NCI-H1105 treated with DMSO at 0.1 percent for 48 hours (cell line): ENCODE data around the gene CARMIL1.
"Not testable (repeated sequence)": the region's sequence is repeated elsewhere in the genome, so short reads cannot be mapped to it uniquely, and the experiment has no call there.

Experiments used
- DNase-seq: peaks from one replicate; lab custom pipeline; 2025; lab: John Stamatoyannopoulos, UW

Gene CARMIL1

GRCh38 chr6:25370178-25371036, 91.2 kb downstream of the CARMIL1 start:
- DNase-seq: no peak

- no peak for DNase-seq
Observed at GRCh38 chr6:25371037-25371347, 91.8 kb downstream of the CARMIL1 start.

GRCh38 chr6:25375125-25375524, 96.0 kb downstream of the CARMIL1 start:
- no peak for DNase-seq

GRCh38 chr6:25377664-25378063, 98.5 kb downstream of the CARMIL1 start:
- no peak for DNase-seq

GRCh38 chr6:25381077-25381476, 101.9 kb downstream of the CARMIL1 start:
- no peak for DNase-seq

- DNase-seq: not testable (repeated sequence)
Observed at GRCh38 chr6:25382476-25382875, 103.3 kb downstream of the CARMIL1 start.

- DNase-seq: no peak
Observed at GRCh38 chr6:25384234-25384633, 105.1 kb downstream of the CARMIL1 start.

- DNase-seq: no peak
Observed at GRCh38 chr6:25384967-25385366, 105.8 kb downstream of the CARMIL1 start.

- no peak for DNase-seq
Observed at GRCh38 chr6:25387483-25387882, 108.3 kb downstream of the CARMIL1 start.

GRCh38 chr6:25387911-25388310, 108.7 kb downstream of the CARMIL1 start:
- DNase-seq: no peak

GRCh38 chr6:25388776-25389175, 109.6 kb downstream of the CARMIL1 start:
- DNase-seq: no peak

GRCh38 chr6:25389471-25389870, 110.3 kb downstream of the CARMIL1 start:
- no peak for DNase-seq

- no peak for DNase-seq
Observed at GRCh38 chr6:25392372-25392771, 113.2 kb downstream of the CARMIL1 start.

- DNase-seq: no peak
Observed at GRCh38 chr6:25395731-25396130, 116.6 kb downstream of the CARMIL1 start.

- no peak for DNase-seq
Observed at GRCh38 chr6:25397406-25397805, 118.2 kb downstream of the CARMIL1 start.

GRCh38 chr6:25399885-25400284, 120.7 kb downstream of the CARMIL1 start:
- DNase-seq: no peak

- no peak for DNase-seq
Observed at GRCh38 chr6:25401711-25402110, 122.5 kb downstream of the CARMIL1 start.

GRCh38 chr6:25402125-25402524, 123.0 kb downstream of the CARMIL1 start:
- DNase-seq: no peak

- DNase-seq: no peak
Observed at GRCh38 chr6:25403150-25403549, 124.0 kb downstream of the CARMIL1 start.

GRCh38 chr6:25404091-25404490, 124.9 kb downstream of the CARMIL1 start:
- DNase-seq: no peak

GRCh38 chr6:25404693-25405169, 125.6 kb downstream of the CARMIL1 start:
- no peak for DNase-seq

GRCh38 chr6:25405442-25405841, 126.3 kb downstream of the CARMIL1 start:
- DNase-seq: no peak

- no peak for DNase-seq
Observed at GRCh38 chr6:25407431-25407830, 128.3 kb downstream of the CARMIL1 start.

- DNase-seq: no peak
Observed at GRCh38 chr6:25410102-25410501, 130.9 kb downstream of the CARMIL1 start.
